OCI-LY1 (cell line): ENCODE data around the gene ANKK1.

Experiments used
- H2AFZ ChIP-seq: fragments of 200-600 bp; sonication (generic), shearing (Covaris generic); 2 replicates; pipeline ENCODE4 v1.6.0; 2014; ENCODE audit warnings: antibody characterized with exemption, mild to moderate bottlenecking, low read length
- H3F3A ChIP-seq: fragments of 200-600 bp; sonication (generic), shearing (Covaris generic); 2 replicates; pipeline ENCODE4 v1.6.0; 2014; ENCODE audit warnings: mild to moderate bottlenecking, antibody characterized with exemption, low read length, moderate library complexity; ENCODE audit not compliant: insufficient read depth
- H3K27ac ChIP-seq: fragments of 200-600 bp; sonication (generic); 2 replicates; pipeline ENCODE4 v1.5.1; 2014; ENCODE audit warnings: low read length, mixed run types, mild to moderate bottlenecking, low read depth; ENCODE audit not compliant: poor library complexity, severe bottlenecking
- H3K27me3 ChIP-seq: fragments of 200-600 bp; sonication (generic); 2 replicates; pipeline ENCODE4 v1.6.0; 2014; ENCODE audit warnings: antibody characterized with exemption, mild to moderate bottlenecking, low read length, moderate library complexity; ENCODE audit not compliant: insufficient read depth
- H3K36me3 ChIP-seq: fragments of 200-600 bp; sonication (generic); 2 replicates; pipeline ENCODE4 v1.6.1; 2014; ENCODE audit warnings: mild to moderate bottlenecking, antibody characterized with exemption, low read length, moderate library complexity, mixed read lengths; ENCODE audit not compliant: insufficient read depth
- H3K4me1 ChIP-seq: fragments of 200-600 bp; sonication (generic); 2 replicates; pipeline ENCODE4 v1.5.1; 2014; ENCODE audit warnings: mild to moderate bottlenecking, low read length, moderate library complexity; ENCODE audit not compliant: insufficient read depth, severe bottlenecking
- H3K4me2 ChIP-seq: fragments of 200-600 bp; sonication (generic), shearing (Covaris generic); 2 replicates; pipeline ENCODE4 v1.6.1; 2014; ENCODE audit warnings: low read length
- H3K4me3 ChIP-seq: fragments of 200-600 bp; sonication (generic); 2 replicates; pipeline ENCODE4 v1.5.1; 2014; ENCODE audit warnings: low read length, low read depth, mild to moderate bottlenecking, mixed read lengths; ENCODE audit not compliant: poor library complexity, severe bottlenecking
- H3K79me2 ChIP-seq: fragments of 200-600 bp; shearing (Covaris generic); 2 replicates; pipeline ENCODE4 v1.6.1; 2016; ENCODE audit warnings: mixed run types, low read length, mixed read lengths; ENCODE audit not compliant: insufficient read depth
- H3K9ac ChIP-seq: fragments of 200-600 bp; sonication (generic), shearing (Covaris generic); 2 replicates; pipeline ENCODE4 v1.6.1; 2014; ENCODE audit warnings: mild to moderate bottlenecking, low read length, mixed read lengths
- H3K9me2 ChIP-seq: fragments of 200-600 bp; sonication (generic), shearing (Covaris generic); 2 replicates; pipeline ENCODE4 v1.6.1; 2014; ENCODE audit warnings: low read depth, mild to moderate bottlenecking, low read length, mixed read lengths
- H3K9me3 ChIP-seq: fragments of 200-600 bp; shearing (Covaris generic); 2 replicates; pipeline ENCODE4 v1.6.1; 2014; ENCODE audit warnings: low read length, mixed read lengths
- H4K20me1 ChIP-seq: fragments of 200-600 bp; sonication (generic), shearing (Covaris generic); 2 replicates; pipeline ENCODE4 v1.6.0; 2016; ENCODE audit warnings: mild to moderate bottlenecking, low read length; ENCODE audit not compliant: insufficient read depth
- EZH2 ChIP-seq: fragments of 200-600 bp; sonication (generic), shearing (Covaris generic); IDR thresholded peaks from 2 replicates; pipeline ENCODE4 v1.8.0; 2017; ENCODE audit warnings: borderline replicate concordance, mixed run types, mild to moderate bottlenecking, antibody characterized with exemption, low read length, moderate library complexity, mixed read lengths
- TF ChIP-seq, protein P1 (sequence below): fragments of 200-600 bp; sonication (generic), shearing (Covaris generic); IDR thresholded peaks from 2 replicates; pipeline ENCODE4 v1.5.1; 2017; ENCODE audit warnings: mild to moderate bottlenecking, antibody characterized with exemption, low read length, moderate library complexity, mixed read lengths

Gene ANKK1

DNA sequence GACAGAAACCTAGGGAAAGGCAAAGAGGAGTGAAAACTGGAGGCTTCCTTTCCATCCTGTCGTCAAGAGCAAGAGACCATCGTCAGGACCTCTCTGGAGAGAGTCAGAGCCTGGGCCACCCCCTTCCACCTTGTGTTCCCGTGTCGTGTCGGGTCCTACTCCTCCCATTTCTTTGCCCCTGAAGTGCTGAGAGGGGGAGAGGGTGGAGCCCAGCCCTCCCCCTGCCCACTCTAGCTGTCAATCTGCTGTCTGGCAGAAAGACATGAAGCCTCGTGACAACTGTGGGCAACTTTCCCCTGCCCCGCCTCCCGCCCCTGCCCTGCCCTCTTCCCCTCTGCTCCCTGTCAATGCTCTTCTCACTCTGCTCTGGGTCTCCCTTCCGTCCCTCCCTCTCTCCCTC, 20.6 kb downstream of the ANKK1 start:
- no peak overlapping the region for H3K4me2 ChIP-seq
- no peak overlapping the region for H3K4me3 ChIP-seq
- no peaks in the 10 kb centered on the region for H3K36me3 ChIP-seq
- no peaks in the 10 kb centered on the region for H3K9me3 ChIP-seq
- H2AFZ ChIP-seq: no peak overlapping the region
- H3K9me2 ChIP-seq: no peaks in the 10 kb centered on the region
- H3F3A ChIP-seq: no peaks in the 10 kb centered on the region
- no peaks in the 10 kb centered on the region for H4K20me1 ChIP-seq
- no peak overlapping the region for H3K27ac ChIP-seq
- TF ChIP-seq, protein P1, sequence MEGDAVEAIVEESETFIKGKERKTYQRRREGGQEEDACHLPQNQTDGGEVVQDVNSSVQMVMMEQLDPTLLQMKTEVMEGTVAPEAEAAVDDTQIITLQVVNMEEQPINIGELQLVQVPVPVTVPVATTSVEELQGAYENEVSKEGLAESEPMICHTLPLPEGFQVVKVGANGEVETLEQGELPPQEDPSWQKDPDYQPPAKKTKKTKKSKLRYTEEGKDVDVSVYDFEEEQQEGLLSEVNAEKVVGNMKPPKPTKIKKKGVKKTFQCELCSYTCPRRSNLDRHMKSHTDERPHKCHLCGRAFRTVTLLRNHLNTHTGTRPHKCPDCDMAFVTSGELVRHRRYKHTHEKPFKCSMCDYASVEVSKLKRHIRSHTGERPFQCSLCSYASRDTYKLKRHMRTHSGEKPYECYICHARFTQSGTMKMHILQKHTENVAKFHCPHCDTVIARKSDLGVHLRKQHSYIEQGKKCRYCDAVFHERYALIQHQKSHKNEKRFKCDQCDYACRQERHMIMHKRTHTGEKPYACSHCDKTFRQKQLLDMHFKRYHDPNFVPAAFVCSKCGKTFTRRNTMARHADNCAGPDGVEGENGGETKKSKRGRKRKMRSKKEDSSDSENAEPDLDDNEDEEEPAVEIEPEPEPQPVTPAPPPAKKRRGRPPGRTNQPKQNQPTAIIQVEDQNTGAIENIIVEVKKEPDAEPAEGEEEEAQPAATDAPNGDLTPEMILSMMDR: no peak
- no peak for TF ChIP-seq EZH2
- no peaks in the 10 kb centered on the region for H3K79me2 ChIP-seq
- H3K9ac ChIP-seq: no peak overlapping the region
- no peaks in the 10 kb centered on the region for H3K4me1 ChIP-seq
- H3K27me3 ChIP-seq: no peaks in the 10 kb centered on the region

DNA sequence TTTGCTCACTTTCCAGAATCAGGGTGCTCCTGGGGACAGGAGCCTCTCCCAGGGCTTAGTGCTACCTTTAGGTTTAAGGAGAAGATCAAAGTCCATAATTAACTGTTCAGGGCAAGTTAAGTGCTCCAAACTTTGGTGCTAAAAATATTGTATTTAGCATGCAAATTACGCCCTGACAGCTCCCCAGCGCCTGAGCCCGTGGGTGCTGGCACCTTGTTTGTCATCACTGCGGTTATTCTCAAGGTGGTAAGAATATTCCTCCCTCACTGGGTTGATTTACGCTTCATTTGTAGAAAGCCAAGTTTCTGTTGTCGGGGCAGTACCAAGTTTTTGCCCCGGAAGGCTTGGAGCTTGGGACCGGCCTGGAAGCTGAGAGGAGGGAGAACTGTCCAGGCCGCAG, 21.3 kb downstream of the ANKK1 start:
- no peak overlapping the region for H3K4me2 ChIP-seq
- no peaks in the 10 kb centered on the region for H3K79me2 ChIP-seq
- H3K36me3 ChIP-seq: no peaks in the 10 kb centered on the region
- H3K27me3 ChIP-seq: no peaks in the 10 kb centered on the region
- no peaks in the 10 kb centered on the region for H4K20me1 ChIP-seq
- TF ChIP-seq, protein P1: no peak
- no peak for TF ChIP-seq EZH2
- no peak overlapping the region for H3K27ac ChIP-seq
- H3K4me1 ChIP-seq: no peaks in the 10 kb centered on the region
- no peak overlapping the region for H3K4me3 ChIP-seq
- H3K9ac ChIP-seq: no peak overlapping the region
- H3K9me3 ChIP-seq: no peaks in the 10 kb centered on the region
- no peak overlapping the region for H2AFZ ChIP-seq
- H3F3A ChIP-seq: no peaks in the 10 kb centered on the region
- H3K9me2 ChIP-seq: no peaks in the 10 kb centered on the region

DNA sequence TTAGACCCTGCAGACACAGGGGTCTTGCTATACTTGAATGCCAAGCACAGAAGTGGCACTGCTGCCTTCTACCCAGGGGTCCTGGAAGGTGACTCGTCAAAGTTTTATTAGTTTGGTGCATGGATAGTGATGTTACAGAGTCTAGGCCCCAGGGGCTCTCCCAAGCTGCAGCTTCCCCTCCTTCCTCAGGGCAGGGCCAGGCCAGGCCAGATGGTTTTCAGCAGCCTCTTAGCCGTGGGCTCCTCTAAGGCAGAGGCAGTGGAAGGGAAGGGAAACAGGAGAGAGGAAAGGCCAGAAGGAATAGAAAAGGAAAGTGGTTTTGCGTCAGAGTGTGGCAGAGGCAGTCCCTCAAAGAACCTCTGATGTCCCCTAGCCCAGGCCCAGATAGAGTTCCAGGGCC, 21.9 kb downstream of the ANKK1 start:
- Histone ChIP-seq H3K4me1 (no peaks in the 10 kb centered on the region), H3K36me3 (no peaks in the 10 kb centered on the region), H3K79me2 (no peaks in the 10 kb centered on the region), H3K4me3 (no peak overlapping the region), H3K9me2 (no peaks in the 10 kb centered on the region), H3K9me3 (no peaks in the 10 kb centered on the region), H3K4me2 (no peak overlapping the region), H3K9ac (no peak overlapping the region), H4K20me1 (no peaks in the 10 kb centered on the region), H3K27ac (no peak overlapping the region), H2AFZ (no peak overlapping the region), H3F3A (no peaks in the 10 kb centered on the region), H3K27me3 (no peaks in the 10 kb centered on the region)
- TF ChIP-seq, protein P1: no peak
- TF ChIP-seq EZH2: no peak
